ENCODE measurements around the gene FBXL19. TPM values are rescaled to one million over a fixed set of nuclear protein-coding genes. Genes with fewer than 3 reads are reported as not detected.
A peak's percentile ranks its signal among the peaks of the same experiment; 100 is the strongest.

Gene FBXL19
- total and polyA plus RNA-seq, 9 of the 15 experiments (the other 6 are each of a cell fraction or from before 2014, with no cell fraction given) = 0.13 to 48.0 (median 13.5) TPM; not detected in 1

DNA sequence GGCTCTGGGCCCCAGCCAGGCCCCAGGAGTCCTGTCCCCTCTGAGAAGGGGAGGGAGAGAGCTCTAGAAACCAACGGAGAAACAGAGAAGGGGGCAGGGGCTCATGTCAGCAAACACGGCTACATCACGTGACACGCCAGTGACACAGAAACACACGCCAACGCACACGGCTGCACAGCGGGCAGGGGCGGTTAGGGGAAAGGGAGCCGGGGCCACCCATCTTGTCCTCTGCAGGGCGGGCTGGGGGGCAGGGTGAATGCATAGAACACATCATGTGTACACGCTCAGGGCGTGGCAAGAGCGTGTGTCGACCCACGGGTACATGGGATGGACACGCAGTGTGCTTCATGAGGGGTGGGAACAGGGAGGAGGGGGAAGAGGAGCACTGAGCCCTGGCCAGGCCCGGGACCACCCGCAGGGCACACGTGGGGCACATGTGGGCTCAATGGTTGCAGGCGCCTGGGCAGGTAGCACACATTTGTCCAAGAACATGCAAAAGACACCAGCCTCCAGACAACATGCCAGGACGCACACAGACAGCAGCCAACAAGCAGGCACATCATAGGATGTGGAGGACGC, 66.2 kb downstream of the FBXL19 start (continued):
- TF ChIP-seq POLR2B (IDR thresholded peaks at IDR 0.05; ENCODE audit: low read depth, partially characterized antibody) = no peak
- no peak for TF ChIP-seq GABPA (tag; conservative IDR thresholded peaks at IDR 0.05; ENCODE audit: low read depth)

DNA sequence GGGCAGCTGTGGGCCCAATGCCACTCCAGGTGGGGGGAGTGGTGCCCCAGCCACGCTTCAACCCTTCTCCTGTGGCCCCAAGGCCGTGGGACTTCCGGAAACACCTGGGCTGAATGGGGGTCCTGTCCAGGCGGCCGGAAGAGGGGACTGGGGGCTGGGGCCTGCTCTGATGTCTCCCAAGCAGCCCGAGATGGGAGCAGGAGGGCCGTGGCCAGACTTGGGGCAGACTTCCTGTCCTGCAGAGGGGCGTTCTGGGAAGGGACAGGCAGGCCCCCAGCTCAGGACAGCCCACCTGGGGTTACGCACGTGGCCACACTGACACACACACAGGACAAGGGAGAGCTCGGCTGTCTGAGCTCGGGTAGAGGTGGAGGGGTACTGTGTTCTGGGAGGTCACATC, 66.7 kb downstream of the FBXL19 start:
- Histone ChIP-seq H3K36me3 (ENCODE audit: control insufficient read depth, insufficient read depth, low read length) (peaks cover 19% of the 10 kb centered on the region; the same call in 1 of the 3 replicates), H3K4me2 (ENCODE audit: insufficient read depth, low read length) (no peak overlapping the region), H3K4me3 (no peak overlapping the region), H3K9me3 (replicated peaks; ENCODE audit: control insufficient read depth, insufficient read depth, low read depth, low read length) (no peaks in the 10 kb centered on the region), H3K4me1 (replicated peaks in 1 of 2; ENCODE audit: control insufficient read depth in 2 of 2, insufficient read depth in 2 of 2, low read length in 2 of 2) (peaks cover 24 to 60% of the 10 kb centered on the region in 2 experiments), H3K27me3 (ENCODE audit: control insufficient read depth in 2 of 2, insufficient read depth in 2 of 2, low read length in 2 of 2) (no peaks in the 10 kb centered on the region), H3K9me1 (ENCODE audit: control insufficient read depth, insufficient read depth, low read length) (no peaks in the 10 kb centered on the region), H3K27ac (ENCODE audit: extremely low read depth, low read depth, low read length) (no peak overlapping the region), H4K20me1 (replicated peaks; ENCODE audit: control insufficient read depth, insufficient read depth, low read length) (no peaks in the 10 kb centered on the region), H3K79me2 (ENCODE audit: control insufficient read depth, insufficient read depth, low read length) (peaks cover 13% of the 10 kb centered on the region), H2AFZ (ENCODE audit: low read depth, low read length) (no peak overlapping the region), H3K9ac (ENCODE audit: insufficient read depth in 1 of 2, low read depth in 2 of 2, low read length in 2 of 2) (0 out of 4 replicates have a peak overlapping the region, but pooled peaks of 1 of the 2 experiments have one; percentile 49)
- peak; percentile 46 for TF ChIP-seq POLR2G (IDR thresholded peaks at IDR 0.05; ENCODE audit: low read depth, low read length)
- no peak for TF ChIP-seq CBX1 (IDR thresholded peaks at IDR 0.05; ENCODE audit: low read depth)
- DNase-seq (ENCODE audit: extremely low read depth in 1 of 4, low spot score in 3 of 4) (no peak), FAIRE-seq (no peak), ATAC-seq (no peak)
- intact Hi-C loops (cut with micrococcal nuclease) (loop anchor here (5.0 kb wide), 2 partner anchors 42 to 82 kb away; partner anchors contain the start of genes STX4, ZNF646 and ZNF668), in situ Hi-C loops (cut with MboI) (loop anchor here (10.0 to 25.0 kb wide), 2 partner anchors 325 to 447 kb away; partner anchors contain the start of genes COX6A2 and ZNF843)
- 71% methylated on average over 12 of the region's 12 CpGs for WGBS (ENCODE audit: insufficient coverage, low coverage, missing lambda C conversion rate)
- BruUV-seq (replicated peaks) = no TSS peak
- ChIA-PET POLR2A (interaction anchor here (1.0 kb wide), 1 partner anchor 238 kb away, joined by 6 read pairs; no protein-coding TSS in a partner anchor), CTCF (ENCODE audit: low intra/inter-chr PET ratio) (no interaction called here)

Measured in K562 (cell line).